Measurements from ENCODE around the gene NOL4L. TPM values are rescaled to one million over a fixed set of nuclear protein-coding genes. Genes with fewer than 3 reads are reported as not detected.

The NOL4L gene
- total and polyA plus RNA-seq, 7 donors = 0.61 to 2.7 (median 1.3) TPM

DNA sequence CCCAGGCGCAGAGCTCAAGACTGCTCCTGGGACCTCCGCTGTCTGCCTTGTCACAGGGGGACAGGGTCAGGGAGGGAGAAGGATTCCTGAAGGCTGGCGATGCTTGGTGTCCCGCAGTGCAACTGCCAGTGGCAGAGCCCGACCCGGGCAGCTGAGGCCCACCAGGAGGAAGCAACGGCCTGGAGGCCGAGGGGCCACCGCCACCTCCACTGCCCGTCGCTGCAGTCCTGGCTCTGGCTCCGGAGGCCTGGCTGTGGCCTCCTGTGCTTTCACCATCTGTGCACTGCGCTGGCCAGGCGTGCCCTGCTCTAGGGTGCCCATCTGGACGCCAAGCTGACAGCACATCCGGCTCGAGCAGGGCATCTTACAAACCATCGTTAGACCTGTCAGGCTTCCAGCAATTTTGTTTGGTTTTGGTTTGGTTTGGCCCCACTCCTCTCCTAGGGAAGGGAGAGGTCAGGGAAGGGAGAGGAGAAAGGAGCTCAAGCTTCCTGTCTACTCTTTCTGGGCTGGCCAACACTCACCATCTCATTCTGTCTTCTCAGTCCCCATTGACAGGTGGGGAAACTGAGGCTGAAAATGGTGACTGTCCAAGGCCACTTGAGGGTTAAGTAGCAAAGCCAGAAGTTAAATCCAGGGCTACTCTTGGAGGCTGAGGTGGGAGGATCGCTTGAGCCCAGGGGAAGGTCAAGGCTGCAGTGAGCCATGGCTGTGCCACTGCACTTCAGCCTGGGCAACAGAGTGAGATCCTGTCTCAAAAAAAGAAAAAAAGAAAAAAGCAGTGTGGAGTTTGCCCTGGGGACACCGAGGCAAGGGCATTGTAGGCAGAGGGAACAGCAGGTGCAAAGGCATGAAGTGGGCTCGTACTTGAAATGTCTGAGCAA, 37.7 kb upstream of the NOL4L start:
- TF ChIP-seq CTCF (IDR thresholded peaks at IDR 0.05) = no peak
- Histone ChIP-seq H3K4me1 (peaks cover 8% of the 10 kb centered on the region), H3K36me3 (ENCODE audit: insufficient read depth in 1 of 2, low read depth in 1 of 2) (no peaks in the 10 kb centered on the region), H3K9me3 (no peaks in the 10 kb centered on the region), H3K27me3 (ENCODE audit: insufficient read depth in 3 of 3, low read length in 2 of 3) (peaks cover 0 to 10% (median 0%) of the 10 kb centered on the region in 3 donors), H3K27ac (no peak overlapping the region), H3K4me3 (no peak overlapping the region)
- WGBS, 3 donors = 61 to 74% (median 70%) methylated on average over 21 of the region's 21 CpGs
- intact Hi-C loops (cut with DNase I) = no loop called here
- DNase-seq = no peak
- no peak for ATAC-seq

DNA sequence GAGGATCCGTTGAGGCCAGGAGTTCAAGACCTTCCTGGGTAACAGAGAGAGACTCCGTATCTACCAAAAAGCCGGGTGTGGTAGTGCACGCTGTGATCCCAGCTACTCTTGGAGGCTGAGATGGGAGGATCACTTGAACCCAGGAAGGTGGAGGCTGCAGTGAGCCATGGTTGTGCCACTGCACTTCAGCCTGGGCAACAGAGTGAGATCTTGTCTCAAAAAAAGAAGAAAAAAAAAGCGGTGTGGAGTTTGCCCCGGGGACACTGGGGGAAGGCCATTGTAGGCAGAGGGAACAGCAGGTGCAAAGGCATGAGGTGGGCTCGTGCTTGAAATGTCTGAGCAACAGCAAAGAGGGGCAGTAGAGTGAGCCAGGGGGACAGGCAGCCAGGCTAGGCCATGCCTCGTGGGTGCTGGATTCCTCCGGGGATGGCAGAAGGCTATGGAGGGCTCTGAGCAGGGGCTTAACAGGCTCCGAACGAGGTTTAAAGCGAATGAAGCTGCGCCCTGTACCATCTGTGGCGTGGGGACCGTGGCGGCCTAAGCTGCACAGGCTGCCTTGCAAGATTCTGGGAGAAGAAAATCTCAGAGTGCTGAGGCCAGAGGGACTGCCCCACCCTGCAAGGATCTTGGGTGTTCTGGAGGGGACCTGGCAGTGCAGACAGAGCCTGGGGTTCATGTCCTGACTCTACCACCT, 36.9 kb upstream of the NOL4L start:
- Histone ChIP-seq H3K36me3 (ENCODE audit: insufficient read depth in 1 of 2, low read depth in 1 of 2) (no peaks in the 10 kb centered on the region), H3K27ac (no peak overlapping the region), H3K4me1 (no peaks in the 10 kb centered on the region), H3K4me3 (no peak overlapping the region), H3K27me3 (ENCODE audit: insufficient read depth in 3 of 3, low read length in 2 of 3) (peaks cover 0 to 8% (median 0%) of the 10 kb centered on the region in 3 donors), H3K9me3 (no peaks in the 10 kb centered on the region)
- 82 to 87% (median 83%) methylated on average over 16 of the region's 16 CpGs for WGBS, 3 donors
- no peak for DNase-seq
- TF ChIP-seq CTCF (IDR thresholded peaks at IDR 0.05) = no peak
- ATAC-seq = no peak
- intact Hi-C loops (cut with DNase I) = no loop called here

- peaks cover 0 to 2% (median 0%) of the 10 kb centered on the region in 3 donors for H3K27me3 ChIP-seq (ENCODE audit: insufficient read depth in 3 of 3, low read length in 2 of 3)
- DNase-seq (no peak), ATAC-seq (no peak)
- 84 to 90% (median 84%) methylated on average over 5 of the region's 5 CpGs for WGBS, 3 donors
- TF ChIP-seq CTCF (IDR thresholded peaks at IDR 0.05) = no peak
- H3K4me3 ChIP-seq = no peak overlapping the region
- no peaks in the 10 kb centered on the region for H3K4me1 ChIP-seq
- intact Hi-C loops (cut with DNase I) = no loop called here
- no peaks in the 10 kb centered on the region for H3K9me3 ChIP-seq
- no peaks in the 10 kb centered on the region for H3K36me3 ChIP-seq (ENCODE audit: insufficient read depth in 1 of 2, low read depth in 1 of 2)
- H3K27ac ChIP-seq = no peak overlapping the region
Observed at GRCh38 chr20:32621071-32621890, 36.1 kb upstream of the NOL4L start.

GRCh38 chr20:32619586-32619985, 34.5 kb upstream of the NOL4L start:
- Histone ChIP-seq H3K4me1 (no peaks in the 10 kb centered on the region), H3K36me3 (ENCODE audit: insufficient read depth in 1 of 2, low read depth in 1 of 2) (no peaks in the 10 kb centered on the region), H3K9me3 (no peaks in the 10 kb centered on the region), H3K4me3 (no peak overlapping the region), H3K27ac (no peak overlapping the region), H3K27me3 (ENCODE audit: insufficient read depth in 3 of 3, low read length in 2 of 3) (no peaks in the 10 kb centered on the region)
- no peak for TF ChIP-seq CTCF (IDR thresholded peaks at IDR 0.05)
- intact Hi-C loops (cut with DNase I) = no loop called here
- DNase-seq (no peak), ATAC-seq (no peak)
- 25 to 48% (median 25%) methylated on average over 8 of the region's 8 CpGs for WGBS, 3 donors
